Central memory CD8-positive, alpha-beta T cell (primary cell): ENCODE data around the gene CDH11.

ENCODE experiments used
- ATAC-seq: fragments of 150-1000 bp; cut with Tn5 transposase; replicated peaks from 2 replicates; pipeline ENCODE4 v1.10.0; 2022; ENCODE audit warnings: mild to moderate bottlenecking, moderate FRiP score, moderate number of reproducible peaks; ENCODE audit not compliant: poor library complexity, severe bottlenecking; ENCODE audit errors: extremely low read depth
- DNase-seq, 2 donors: peaks; one replicate each; pipeline ENCODE4 v3.0.0; 2021; ENCODE audit warnings: low spot score in 2 of 2
- H3K27ac Mint-ChIP-seq: one replicate; pipeline ENCODE4 v1.8.0; 2022; ENCODE audit warnings: low read depth, mild to moderate bottlenecking, moderate library complexity, mixed read lengths
- H3K27me3 Mint-ChIP-seq: one replicate; pipeline ENCODE4 v1.8.0; 2022; ENCODE audit warnings: mixed read lengths
- H3K36me3 Mint-ChIP-seq: one replicate; pipeline ENCODE4 v1.8.0; 2022; ENCODE audit warnings: mild to moderate bottlenecking, moderate library complexity, mixed read lengths; ENCODE audit not compliant: insufficient read depth
- H3K4me1 Mint-ChIP-seq: one replicate; pipeline ENCODE4 v1.8.0; 2022; ENCODE audit warnings: mixed read lengths
- H3K4me3 Mint-ChIP-seq: one replicate; pipeline ENCODE4 v1.8.0; 2022; ENCODE audit warnings: mild to moderate bottlenecking, moderate library complexity, mixed read lengths
- H3K9me3 Mint-ChIP-seq: one replicate; pipeline ENCODE4 v1.8.0; 2022; ENCODE audit warnings: mixed read lengths

Gene CDH11

GRCh38 chr16:65061263-65061662 is 60.6 kb downstream of the CDH11 start:
- Mint-ChIP-seq H3K27me3 (no peaks in the 10 kb centered on the region), H3K36me3 (peaks cover 2% of the 10 kb centered on the region), H3K9me3 (peaks cover 20% of the 10 kb centered on the region), H3K4me1 (no peaks in the 10 kb centered on the region), H3K4me3 (no peak overlapping the region), H3K27ac (no peak overlapping the region)
- ATAC-seq (no peak), DNase-seq (no peak)

- ATAC-seq, result no peak
- H3K36me3 Mint-ChIP-seq, result peaks cover 2% of the 10 kb centered on the region
- no peaks in the 10 kb centered on the region for H3K4me1 Mint-ChIP-seq
- H3K27me3 Mint-ChIP-seq, result no peaks in the 10 kb centered on the region
- H3K27ac Mint-ChIP-seq, result no peak overlapping the region
- no peak overlapping the region for H3K4me3 Mint-ChIP-seq
- DNase-seq, result no peak
- peaks cover 11% of the 10 kb centered on the region for H3K9me3 Mint-ChIP-seq
These were observed 62.4 kb downstream of the CDH11 start for GRCh38 chr16:65059406-65059980.

DNA sequence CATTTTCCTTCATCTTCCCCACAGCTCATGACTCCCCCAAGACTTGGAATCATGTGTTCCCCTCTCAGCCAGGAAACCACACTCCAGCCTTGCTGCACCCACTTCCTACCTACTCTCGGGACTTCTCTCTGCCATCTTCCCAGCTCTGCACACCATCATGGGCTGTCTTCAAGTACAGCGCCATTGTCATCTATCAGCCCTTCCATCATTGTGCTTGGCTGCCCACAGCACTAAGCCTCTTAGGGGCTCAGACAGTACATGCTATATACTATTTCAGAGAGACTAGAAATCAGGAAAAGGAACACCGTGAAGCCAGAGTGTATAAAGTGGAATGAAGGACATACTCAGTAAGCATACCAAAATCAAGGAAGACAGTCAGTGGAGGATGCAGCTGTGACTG is 64.7 kb downstream of the CDH11 start:
- Mint-ChIP-seq H3K9me3 (peaks cover 25% of the 10 kb centered on the region), H3K27ac (no peak overlapping the region), H3K27me3 (no peaks in the 10 kb centered on the region), H3K36me3 (peaks cover 2% of the 10 kb centered on the region), H3K4me3 (no peak overlapping the region), H3K4me1 (no peaks in the 10 kb centered on the region)
- ATAC-seq (no peak), DNase-seq (no peak)

DNA sequence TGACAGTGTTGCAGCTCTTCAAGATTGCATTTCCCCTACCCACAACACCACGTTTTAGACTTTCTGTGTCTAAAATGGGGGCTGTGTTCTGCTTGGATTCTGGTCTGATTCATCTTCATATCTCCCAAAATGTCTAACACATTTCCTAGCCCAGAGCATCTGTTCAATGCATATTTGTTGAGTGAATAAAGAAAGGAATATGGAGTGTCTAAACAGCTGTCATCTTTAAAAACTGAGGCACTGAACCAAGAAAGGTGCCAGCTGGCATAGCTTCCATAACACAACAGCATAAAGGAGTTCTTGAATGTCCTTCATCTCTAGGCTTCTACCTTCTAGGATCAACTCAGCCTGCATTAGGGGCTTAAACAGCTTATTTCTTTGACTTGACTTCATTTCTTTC is 67.4 kb downstream of the CDH11 start:
- H3K9me3 Mint-ChIP-seq, result peaks cover 31% of the 10 kb centered on the region
- H3K27ac Mint-ChIP-seq, result no peak overlapping the region
- H3K36me3 Mint-ChIP-seq, result no peaks in the 10 kb centered on the region
- no peaks in the 10 kb centered on the region for H3K27me3 Mint-ChIP-seq
- ATAC-seq, result no peak
- DNase-seq, result no peak
- no peaks in the 10 kb centered on the region for H3K4me1 Mint-ChIP-seq
- no peak overlapping the region for H3K4me3 Mint-ChIP-seq

GRCh38 chr16:65049679-65050078 is 72.2 kb downstream of the CDH11 start:
- no peaks in the 10 kb centered on the region for H3K4me1 Mint-ChIP-seq
- peaks cover 1% of the 10 kb centered on the region for H3K36me3 Mint-ChIP-seq
- DNase-seq (no peak), ATAC-seq (no peak)
- no peak overlapping the region for H3K4me3 Mint-ChIP-seq
- peaks cover 22% of the 10 kb centered on the region for H3K9me3 Mint-ChIP-seq
- H3K27me3 Mint-ChIP-seq, result no peaks in the 10 kb centered on the region
- no peak overlapping the region for H3K27ac Mint-ChIP-seq

GRCh38 chr16:65045961-65046360 is 75.9 kb downstream of the CDH11 start:
- Mint-ChIP-seq H3K9me3 (peaks cover 26% of the 10 kb centered on the region), H3K36me3 (peaks cover 1% of the 10 kb centered on the region), H3K4me1 (no peaks in the 10 kb centered on the region), H3K4me3 (no peak overlapping the region), H3K27ac (no peak overlapping the region), H3K27me3 (no peaks in the 10 kb centered on the region)
- DNase-seq (no peak), ATAC-seq (no peak)

DNA sequence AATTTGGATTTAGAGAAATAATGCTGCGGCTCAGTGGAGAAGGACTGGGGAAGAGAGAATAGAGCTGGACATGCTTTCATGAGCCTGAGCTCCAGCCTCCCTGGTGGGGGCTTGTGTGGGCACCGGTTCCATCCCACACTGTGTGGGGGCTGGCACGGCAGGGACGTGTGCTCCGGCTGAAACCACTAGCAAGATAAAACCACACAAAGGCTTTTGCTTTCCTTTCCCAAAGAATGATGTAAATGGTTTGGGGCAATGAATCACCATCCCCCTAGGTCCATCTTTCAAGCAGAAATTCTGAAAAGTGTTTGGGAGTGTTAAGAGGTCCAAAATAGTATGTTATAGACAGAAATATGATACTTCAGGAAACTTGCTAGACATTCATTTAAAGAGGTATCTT is 77.0 kb downstream of the CDH11 start:
- H3K4me1 Mint-ChIP-seq, result no peaks in the 10 kb centered on the region
- H3K27ac Mint-ChIP-seq, result no peak overlapping the region
- ATAC-seq (no peak), DNase-seq (no peak)
- peaks cover 1% of the 10 kb centered on the region for H3K36me3 Mint-ChIP-seq
- no peaks in the 10 kb centered on the region for H3K27me3 Mint-ChIP-seq
- peaks cover 24% of the 10 kb centered on the region for H3K9me3 Mint-ChIP-seq
- no peak overlapping the region for H3K4me3 Mint-ChIP-seq

DNA sequence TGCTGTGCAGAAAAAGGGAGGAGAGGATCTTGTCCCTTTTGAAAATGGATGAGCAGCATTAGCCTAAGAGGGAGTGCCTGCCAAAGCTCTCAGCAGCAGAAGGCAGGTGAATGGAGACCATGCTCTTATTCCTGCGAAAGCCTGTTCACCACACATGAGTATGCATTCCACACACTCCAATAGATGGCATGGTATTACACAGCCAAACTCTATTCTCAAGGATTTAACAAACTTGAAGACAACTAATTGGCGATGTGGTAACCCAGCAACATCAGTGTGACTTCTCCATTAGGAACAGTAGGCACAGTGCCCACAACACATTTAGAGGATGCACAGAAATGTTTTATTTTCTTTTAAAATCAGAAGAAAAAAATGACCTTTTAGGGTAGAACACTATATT is 77.8 kb downstream of the CDH11 start:
- ATAC-seq (no peak), DNase-seq (no peak)
- no peak overlapping the region for H3K27ac Mint-ChIP-seq
- no peaks in the 10 kb centered on the region for H3K27me3 Mint-ChIP-seq
- H3K9me3 Mint-ChIP-seq, result peaks cover 24% of the 10 kb centered on the region
- no peak overlapping the region for H3K4me3 Mint-ChIP-seq
- H3K36me3 Mint-ChIP-seq, result peaks cover 1% of the 10 kb centered on the region
- no peaks in the 10 kb centered on the region for H3K4me1 Mint-ChIP-seq

DNA sequence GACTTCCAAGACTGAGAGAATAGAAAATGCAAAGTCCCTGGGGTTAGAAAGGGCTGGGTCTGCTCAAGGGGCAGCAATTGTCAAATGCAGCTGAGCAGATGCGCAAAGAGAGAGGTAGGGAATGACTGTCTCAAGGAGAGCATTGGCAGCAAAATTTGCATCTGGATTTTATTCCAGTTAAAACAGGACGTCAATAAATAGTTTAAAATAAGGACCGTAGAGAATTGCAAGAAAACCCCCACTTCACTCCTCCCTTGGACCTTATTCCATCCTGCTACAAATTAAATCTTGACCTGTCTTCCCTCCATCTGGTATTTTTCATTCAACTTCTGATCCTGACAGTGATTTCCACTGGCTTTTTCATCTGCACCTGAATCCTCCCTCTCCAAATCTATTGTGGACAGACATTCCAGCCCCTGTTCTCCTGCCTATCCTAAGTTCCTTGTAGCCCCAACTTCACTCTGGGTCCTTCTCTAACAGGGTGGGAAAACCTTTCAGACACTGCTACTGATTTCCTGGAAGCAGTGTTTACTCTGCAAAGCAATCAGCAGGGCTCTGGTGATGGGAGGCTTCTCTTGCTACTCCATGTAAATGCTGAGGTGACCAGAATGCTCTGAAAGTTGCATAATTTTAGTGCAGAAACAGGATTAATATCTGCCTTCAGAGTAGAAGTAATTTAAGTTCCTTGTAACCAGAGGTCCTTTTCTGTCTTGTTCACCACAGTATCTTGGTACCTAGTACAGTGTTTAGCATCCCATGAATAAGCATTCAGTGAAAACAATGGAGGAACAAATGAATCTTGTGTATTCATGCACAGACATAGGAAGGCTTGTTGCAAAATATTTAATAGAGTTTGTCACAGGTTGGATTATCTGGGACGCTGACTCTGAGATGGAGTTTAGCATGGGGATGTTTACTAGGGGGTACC is 79.2 kb downstream of the CDH11 start:
- Mint-ChIP-seq H3K9me3 (peaks cover 24% of the 10 kb centered on the region), H3K27ac (no peak overlapping the region), H3K4me3 (no peak overlapping the region), H3K4me1 (no peaks in the 10 kb centered on the region), H3K27me3 (no peaks in the 10 kb centered on the region), H3K36me3 (peaks cover 1% of the 10 kb centered on the region)
- DNase-seq (no peak), ATAC-seq (no peak)

- Mint-ChIP-seq H3K4me3 (no peak overlapping the region), H3K4me1 (no peaks in the 10 kb centered on the region), H3K27ac (no peak overlapping the region), H3K27me3 (no peaks in the 10 kb centered on the region), H3K36me3 (peaks cover 1% of the 10 kb centered on the region), H3K9me3 (peaks cover 24% of the 10 kb centered on the region)
- DNase-seq, result no peak
- ATAC-seq, result no peak
These were observed 80.2 kb downstream of the CDH11 start for GRCh38 chr16:65041667-65042066.

- no peak for ATAC-seq
- H3K4me1 Mint-ChIP-seq, result no peaks in the 10 kb centered on the region
- peaks cover 18% of the 10 kb centered on the region for H3K9me3 Mint-ChIP-seq
- no peak overlapping the region for H3K27ac Mint-ChIP-seq
- H3K4me3 Mint-ChIP-seq, result no peak overlapping the region
- no peaks in the 10 kb centered on the region for H3K27me3 Mint-ChIP-seq
- H3K36me3 Mint-ChIP-seq, result no peaks in the 10 kb centered on the region
- DNase-seq, result no peak
These were observed 83.8 kb downstream of the CDH11 start for GRCh38 chr16:65038100-65038499.

DNA sequence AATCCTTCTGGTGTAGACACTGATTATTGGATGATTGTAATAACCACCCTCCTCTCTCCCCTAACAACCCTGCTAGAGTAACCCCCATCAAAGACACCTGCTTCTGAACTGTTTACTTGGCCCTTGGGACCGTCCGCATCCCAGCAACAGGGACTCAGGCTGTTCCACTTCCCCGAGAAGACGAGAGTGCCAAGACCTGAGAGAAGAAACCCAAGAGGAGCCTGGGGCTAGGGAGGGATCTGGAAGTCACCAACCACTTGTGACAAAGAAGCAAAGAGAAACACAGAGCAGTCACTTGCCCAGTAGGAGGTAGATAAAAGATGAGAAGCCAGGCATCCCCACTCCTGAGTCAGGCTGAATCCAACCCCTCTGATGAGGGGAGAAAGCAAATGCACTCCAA is 84.3 kb downstream of the CDH11 start:
- Mint-ChIP-seq H3K27ac (no peak overlapping the region), H3K4me1 (no peaks in the 10 kb centered on the region), H3K27me3 (no peaks in the 10 kb centered on the region), H3K4me3 (no peak overlapping the region), H3K9me3 (peaks cover 12% of the 10 kb centered on the region), H3K36me3 (no peaks in the 10 kb centered on the region)
- ATAC-seq, result no peak
- DNase-seq, result no peak

DNA sequence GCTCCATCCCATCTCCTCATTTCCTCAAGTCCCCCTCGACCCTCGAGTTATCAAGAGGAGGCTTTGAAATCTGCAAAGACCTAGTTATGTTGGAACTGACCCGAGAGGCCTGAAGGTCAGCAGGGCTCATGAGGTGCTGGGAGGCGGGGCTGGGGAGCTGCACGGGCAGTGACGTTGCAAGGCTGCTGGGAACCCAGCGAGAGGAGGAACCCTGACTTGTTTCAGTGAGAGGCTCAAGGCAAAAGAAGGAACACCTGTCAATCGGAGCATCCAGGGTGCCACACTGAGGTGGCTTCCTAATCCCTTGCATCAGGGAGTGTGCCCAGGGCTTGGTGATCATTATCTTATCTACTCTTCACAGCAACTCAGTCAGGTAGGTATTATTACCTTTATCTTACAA is 86.9 kb downstream of the CDH11 start:
- ATAC-seq (no peak), DNase-seq (no peak)
- Mint-ChIP-seq H3K4me3 (no peak overlapping the region), H3K27me3 (no peaks in the 10 kb centered on the region), H3K9me3 (peaks cover 14% of the 10 kb centered on the region), H3K27ac (no peak overlapping the region), H3K4me1 (no peaks in the 10 kb centered on the region), H3K36me3 (no peaks in the 10 kb centered on the region)
